Lower lobe of right lung (tissue), 2 donors: ENCODE results near the gene COASY. TPM values are rescaled to one million over a fixed set of nuclear protein-coding genes. Genes with fewer than 3 reads are reported as not detected.
A peak's percentile ranks its signal among the peaks of the same experiment; 100 is the strongest.

Experiments used
- ATAC-seq, 2 donors: fragments of 200-7000 bp; cut with Tn5 transposase; one replicate each; pipeline ENCODE4 v1.9.1; 2020 to 2022; ENCODE audit warnings: mild to moderate bottlenecking in 2 of 2, moderate library complexity in 2 of 2
- DNase-seq: peaks from one replicate; pipeline ENCODE4 v3.0.0-alpha.2; 2020
- H3K27ac ChIP-seq: fragments of 200-600 bp; one replicate; pipeline ENCODE4 v1.8.0; 2022
- H3K27me3 ChIP-seq: fragments of 200-600 bp; one replicate; pipeline ENCODE4 v1.8.0; 2022; ENCODE audit warnings: low read depth
- H3K36me3 ChIP-seq: fragments of 200-600 bp; one replicate; pipeline ENCODE4 v1.8.0; 2022; ENCODE audit warnings: mild to moderate bottlenecking
- H3K4me1 ChIP-seq: fragments of 200-600 bp; one replicate; pipeline ENCODE4 v1.8.0; 2022
- H3K4me3 ChIP-seq: fragments of 200-600 bp; one replicate; pipeline ENCODE4 v1.8.0; 2022; ENCODE audit warnings: mild to moderate bottlenecking
- H3K9me3 ChIP-seq: fragments of 200-600 bp; one replicate; pipeline ENCODE4 v1.8.0; 2022
- CTCF ChIP-seq: fragments of 200-600 bp; IDR thresholded peaks from one replicate; pipeline ENCODE4 v1.8.0; 2022; ENCODE audit warnings: antibody characterized with exemption, mild to moderate bottlenecking
- intact Hi-C: fragments of 100-400 bp; cut with DNase I; formaldehyde crosslinking; loops from one replicate; pipeline ENCODE4 v1.11.0; 2022
- total RNA-seq: library from RNA; stranded (reverse); fragmentation: NEBNext Ultra II Directional; extraction: Animal tissue kit (Norgen Biotek cat#: 25700); gene quantifications from one replicate; pipeline ENCODE4 v1.2.1, GENCODE V29; 2021
- donor health status: DM: no; HTN: yes; CAD: no; lungs with severe emphysema.

The COASY gene
- total RNA-seq, 1 donor from 2014 or later: 65.8 TPM

DNA sequence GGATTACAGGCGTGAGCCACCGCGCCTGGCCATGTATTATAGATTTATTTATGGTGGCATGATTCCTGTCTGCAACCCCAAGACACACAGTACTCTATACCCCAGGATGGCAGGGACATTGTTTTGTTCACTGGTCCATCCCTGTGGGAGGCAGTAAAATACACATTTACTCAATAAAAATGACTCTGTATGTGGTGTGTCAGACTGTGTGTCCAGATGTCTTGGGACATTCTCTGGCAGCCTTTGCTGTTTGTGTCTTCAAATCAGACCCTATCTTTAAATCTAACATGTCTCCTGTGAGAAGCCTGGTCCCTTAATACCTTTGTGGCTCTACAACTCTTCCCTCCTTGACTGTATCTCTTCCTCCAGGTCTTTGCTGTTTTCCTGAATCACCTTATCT lies 1.7 kb upstream of the COASY start:
- intact Hi-C loops: no loop called here
- H3K27ac ChIP-seq: no peak overlapping the region

DNA sequence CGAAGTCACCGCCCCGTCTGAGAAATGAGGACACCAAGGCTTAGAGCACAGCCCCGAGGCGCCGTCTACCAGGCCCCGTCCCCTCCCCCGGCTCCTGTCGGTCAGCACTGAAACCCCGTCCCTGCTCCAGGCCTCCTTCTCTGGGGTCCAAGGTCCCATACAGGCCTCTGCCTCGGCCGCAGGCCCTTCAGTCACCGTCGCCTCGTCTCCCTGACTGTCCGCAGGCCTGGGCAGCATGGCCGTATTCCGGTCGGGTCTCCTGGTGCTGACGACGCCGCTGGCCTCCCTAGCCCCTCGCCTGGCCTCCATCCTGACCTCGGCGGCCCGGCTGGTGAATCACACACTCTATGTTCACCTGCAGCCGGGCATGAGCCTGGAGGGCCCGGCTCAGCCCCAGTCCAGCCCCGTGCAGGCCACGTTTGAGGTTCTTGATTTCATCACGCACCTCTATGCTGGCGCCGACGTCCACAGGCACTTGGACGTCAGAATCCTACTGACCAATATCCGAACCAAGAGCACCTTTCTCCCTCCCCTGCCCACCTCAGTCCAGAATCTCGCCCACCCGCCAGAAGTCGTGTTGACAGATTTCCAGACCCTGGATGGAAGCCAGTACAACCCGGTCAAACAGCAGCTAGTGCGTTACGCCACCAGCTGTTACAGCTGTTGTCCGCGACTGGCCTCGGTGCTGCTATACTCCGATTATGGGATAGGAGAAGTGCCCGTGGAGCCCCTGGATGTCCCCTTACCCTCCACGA lies 617 bp downstream of the COASY start:
- intact Hi-C loops: no loop called here
- H3K4me1 ChIP-seq: peaks cover 46% of the 10 kb centered on the region

More for the DNA sequence above, 1.7 kb upstream of the COASY start:
- Histone ChIP-seq H3K9me3 (no peaks in the 10 kb centered on the region), H3K4me1 (peaks cover 39% of the 10 kb centered on the region), H3K27me3 (no peaks in the 10 kb centered on the region), H3K4me3 (no peak overlapping the region), H3K36me3 (peaks cover 13% of the 10 kb centered on the region)
- no peak for TF ChIP-seq CTCF
- DNase-seq: no peak
- no peak for ATAC-seq

DNA sequence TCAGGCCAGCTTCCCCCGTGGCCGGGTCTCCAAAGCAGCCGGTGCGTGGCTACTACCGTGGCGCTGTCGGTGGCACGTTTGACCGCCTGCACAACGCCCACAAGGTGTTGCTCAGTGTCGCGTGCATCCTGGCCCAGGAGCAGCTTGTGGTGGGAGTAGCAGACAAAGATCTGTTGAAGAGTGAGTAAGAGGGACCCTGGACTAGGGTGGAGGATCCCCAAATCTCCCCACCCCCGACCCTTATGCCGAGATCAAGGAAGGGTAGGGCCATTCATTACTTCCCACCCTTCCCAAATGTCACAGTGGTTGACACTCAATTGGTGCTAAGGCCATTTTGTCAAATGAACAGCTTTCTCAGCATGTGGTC lies 1.2 kb downstream of the COASY start:
- intact Hi-C loops: no loop called here

More for the DNA sequence above, 617 bp downstream of the COASY start:
- Histone ChIP-seq H3K36me3 (peaks cover 23% of the 10 kb centered on the region), H3K27me3 (no peaks in the 10 kb centered on the region), H3K27ac (peak overlapping the region; percentile 73), H3K9me3 (no peaks in the 10 kb centered on the region), H3K4me3 (peak overlapping the region; percentile 96)
- DNase-seq (peak; percentile 61), ATAC-seq (peak in 1 of 2 donors; percentile 3)
- TF ChIP-seq CTCF: no peak

GRCh38 chr17:42563543-42563942 lies 1.6 kb downstream of the COASY start:
- Histone ChIP-seq H3K36me3 (peaks cover 27% of the 10 kb centered on the region), H3K4me1 (peaks cover 56% of the 10 kb centered on the region), H3K4me3 (peak overlapping the region; percentile 96), H3K9me3 (no peaks in the 10 kb centered on the region), H3K27ac (no peak overlapping the region), H3K27me3 (no peaks in the 10 kb centered on the region)
- intact Hi-C loops: no loop called here
- DNase-seq (no peak), ATAC-seq (no peak)
- TF ChIP-seq CTCF: no peak

More for the DNA sequence above, 1.2 kb downstream of the COASY start:
- TF ChIP-seq CTCF: no peak
- Histone ChIP-seq H3K4me3 (peak overlapping the region; percentile 96), H3K27ac (peak overlapping the region; percentile 73), H3K4me1 (peaks cover 52% of the 10 kb centered on the region), H3K36me3 (peaks cover 23% of the 10 kb centered on the region), H3K9me3 (no peaks in the 10 kb centered on the region), H3K27me3 (no peaks in the 10 kb centered on the region)
- no peak for DNase-seq
- ATAC-seq: no peak

DNA sequence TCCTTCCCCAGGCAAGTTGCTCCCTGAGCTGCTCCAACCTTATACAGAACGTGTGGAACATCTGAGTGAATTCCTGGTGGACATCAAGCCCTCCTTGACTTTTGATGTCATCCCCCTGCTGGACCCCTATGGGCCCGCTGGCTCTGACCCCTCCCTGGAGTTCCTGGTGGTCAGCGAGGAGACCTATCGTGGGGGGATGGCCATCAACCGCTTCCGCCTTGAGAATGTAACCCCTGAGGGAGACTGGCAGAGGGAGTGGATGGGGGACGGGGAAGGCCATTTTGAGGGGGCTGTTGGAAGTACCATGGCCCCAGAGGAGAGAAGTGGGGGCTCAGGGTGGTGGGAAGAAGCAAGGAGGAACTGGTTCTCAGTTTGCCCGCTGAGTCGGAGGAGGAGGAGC lies 2.0 kb downstream of the COASY start:
- intact Hi-C loops: no loop called here
- Histone ChIP-seq H3K36me3 (peaks cover 31% of the 10 kb centered on the region), H3K4me3 (peak overlapping the region; percentile 96), H3K27me3 (no peaks in the 10 kb centered on the region), H3K4me1 (peaks cover 60% of the 10 kb centered on the region), H3K27ac (no peak overlapping the region), H3K9me3 (no peaks in the 10 kb centered on the region)
- DNase-seq (no peak), ATAC-seq (no peak)
- no peak for TF ChIP-seq CTCF
